Stomach (tissue), 4 donors: ENCODE results near the gene SHE.

Experiments
- CTCF ChIP-seq, 7 experiments: fragments of 450-650 bp in 4 of 7; fragments of 200-600 bp in 3 of 7; sonication (generic) in 3 of 7; IDR thresholded peaks; one replicate each; pipeline ENCODE4 v1.5.1; 2016 to 2019; ENCODE audit warnings: antibody characterized with exemption in 7 of 7, control low read depth in 2 of 7, mild to moderate bottlenecking in 1 of 7
- EP300 ChIP-seq: sonication (generic); formaldehyde crosslinking; IDR thresholded peaks from one replicate; pipeline ENCODE4 v1.6.1; 2017; ENCODE audit warnings: antibody characterized with exemption
- POLR2A ChIP-seq, 4 donors: fragments of 450-650 bp; IDR thresholded peaks; one replicate each; pipeline ENCODE4 v1.6.1; 2016; ENCODE audit warnings: antibody characterized with exemption in 4 of 4, control low read depth in 2 of 4, mild to moderate bottlenecking in 1 of 4, moderate library complexity in 1 of 4
- POLR2AphosphoS5 ChIP-seq, 3 donors: sonication (generic); formaldehyde crosslinking; IDR thresholded peaks; one replicate each; pipeline ENCODE4 v1.6.1; 2016; ENCODE audit warnings: antibody characterized with exemption in 3 of 3

GRCh38 chr1:154435599-154436200, 66.5 kb downstream of the SHE start:
- no peak for TF ChIP-seq CTCF (IDR thresholded peaks at IDR 0.05)
- TF ChIP-seq POLR2A (IDR thresholded peaks at IDR 0.05) = no peak
- no peak for TF ChIP-seq POLR2AphosphoS5 (IDR thresholded peaks at IDR 0.05)
- no peak for TF ChIP-seq EP300
